ENCODE data around the gene MB21D2. TPM values are rescaled to one million over a fixed set of nuclear protein-coding genes. Genes with fewer than 3 reads are reported as not detected.

Gene MB21D2
- total RNA-seq, 2 experiments from 2014 or later = 6.6 to 7.7 TPM

DNA sequence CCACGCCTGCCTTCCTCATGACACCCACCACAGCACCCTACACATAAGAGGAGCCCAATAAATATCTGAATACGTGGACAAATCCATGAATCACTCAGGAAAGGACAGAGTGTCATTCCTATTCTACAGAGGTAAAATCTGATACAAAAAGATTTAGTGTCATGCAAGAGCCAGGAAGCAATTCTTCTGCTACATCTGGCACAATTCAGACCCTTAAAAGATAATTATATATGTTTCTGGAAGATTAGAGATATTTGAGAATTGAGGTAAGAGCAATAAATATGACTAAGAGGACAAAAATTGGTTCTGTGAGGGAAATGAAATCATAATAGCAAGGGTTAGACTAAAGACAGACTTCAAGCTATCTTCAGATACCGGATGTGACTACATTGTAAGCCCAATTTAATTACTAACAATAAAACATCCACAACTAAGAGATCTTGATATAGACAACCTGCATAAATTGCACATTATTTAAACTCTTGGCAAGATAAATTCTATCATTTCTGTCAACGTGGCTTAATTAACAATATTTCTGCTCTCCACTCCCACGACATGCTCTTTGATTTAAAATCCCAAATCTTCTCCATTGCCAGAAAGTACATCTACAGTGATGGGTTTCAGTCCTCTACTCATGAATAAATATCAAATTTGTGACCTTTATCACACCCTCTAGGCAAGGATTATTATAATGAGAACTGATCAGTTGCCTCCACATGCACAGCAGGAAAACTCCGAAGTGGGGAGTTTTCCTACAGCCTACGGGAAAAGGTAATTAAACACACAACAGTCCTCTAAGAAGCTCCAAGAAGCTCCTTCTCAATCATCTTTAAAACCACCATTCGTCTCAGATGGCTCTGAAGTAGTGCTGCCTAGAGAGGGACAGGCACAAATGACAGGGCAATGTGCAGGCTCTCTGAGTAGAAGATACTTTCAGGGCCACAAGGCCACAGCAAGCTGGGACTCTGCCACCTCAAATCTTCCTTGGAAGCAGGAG lies 32.6 kb downstream of the MB21D2 start:
- ChIA-PET CTCF (interaction anchor here (0.7 to 1.3 kb wide), 2 partner anchors 12 to 32 kb away, joined by 3 read pairs; no protein-coding TSS in a partner anchor), POLR2A (no interaction called here)
- H3K27me3 Mint-ChIP-seq = peaks cover 9% of the 10 kb centered on the region
- H3K27ac Mint-ChIP-seq = no peak overlapping the region
- peaks cover 4% of the 10 kb centered on the region for H3K36me3 Mint-ChIP-seq (ENCODE audit: low read depth)
- H3K4me1 Mint-ChIP-seq = peaks cover 34% of the 10 kb centered on the region
- H3K9me3 Mint-ChIP-seq = no peaks in the 10 kb centered on the region
- H3K4me3 Mint-ChIP-seq = no peak overlapping the region
- DNase-seq = no peak

DNA sequence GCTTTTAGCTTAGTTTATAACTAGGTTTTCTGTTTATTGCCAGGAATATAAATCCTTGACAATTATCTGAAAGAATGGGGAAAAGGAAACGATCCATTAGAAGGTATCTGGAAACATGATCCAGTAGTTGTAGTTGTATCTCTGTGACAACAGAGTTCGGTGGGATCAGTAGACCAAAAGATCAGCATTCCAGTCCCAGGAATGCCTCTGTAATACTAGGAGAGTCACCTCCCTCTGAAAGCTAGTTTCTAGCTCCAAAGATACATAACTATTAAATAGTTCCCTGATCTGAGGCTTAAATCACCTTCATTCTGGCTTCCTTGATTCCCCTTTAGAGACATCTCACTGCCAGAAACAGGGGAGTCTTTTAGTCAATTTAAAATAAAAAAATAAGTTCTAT lies 34.1 kb downstream of the MB21D2 start:
- DNase-seq = no peak
- Mint-ChIP-seq H3K4me3 (no peak overlapping the region), H3K4me1 (peaks cover 20% of the 10 kb centered on the region), H3K27ac (no peak overlapping the region), H3K36me3 (ENCODE audit: low read depth) (peaks cover 3% of the 10 kb centered on the region), H3K9me3 (no peaks in the 10 kb centered on the region), H3K27me3 (peaks cover 3% of the 10 kb centered on the region)
- ChIA-PET CTCF (interaction anchor here (0.6 kb wide), 1 partner anchor 192 kb away, joined by 3 read pairs; no protein-coding TSS in a partner anchor), POLR2A (no interaction called here)

DNA sequence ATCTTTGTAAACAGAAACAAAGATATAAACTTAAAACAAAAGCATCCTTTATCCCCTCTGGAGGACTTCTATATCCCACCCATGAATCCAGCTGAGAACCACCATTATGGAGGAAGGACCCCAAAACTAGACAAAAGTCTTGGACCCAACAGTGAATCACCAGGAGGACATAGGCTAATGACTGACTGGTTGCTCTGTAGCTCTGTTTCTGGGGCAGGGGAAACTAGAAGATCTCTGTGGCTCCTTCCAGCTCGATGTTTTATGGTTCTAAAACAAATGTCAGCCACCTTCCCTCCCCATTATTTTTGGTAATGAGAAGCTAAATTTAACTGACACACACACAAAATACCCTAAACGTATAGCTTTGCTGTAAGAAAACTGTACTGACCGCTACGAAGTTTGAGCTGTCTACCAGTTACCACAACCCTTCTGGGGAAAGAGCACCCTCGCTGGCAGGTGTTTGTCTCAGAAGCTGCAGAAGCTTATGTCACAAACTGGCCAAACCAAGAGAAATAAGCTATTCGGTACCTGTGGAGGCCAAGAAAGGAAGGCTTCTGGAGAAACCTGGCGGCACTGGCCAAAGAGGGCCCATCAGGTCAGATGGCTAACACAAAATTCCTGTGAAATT lies 36.4 kb downstream of the MB21D2 start:
- H3K27me3 Mint-ChIP-seq = no peaks in the 10 kb centered on the region
- ChIA-PET CTCF (interaction anchor here (1.3 to 1.4 kb wide), 2 partner anchors 30 to 36 kb away, joined by 4 read pairs; partner anchors contain the start of gene MB21D2), POLR2A (no interaction called here)
- no peak overlapping the region for H3K4me3 Mint-ChIP-seq
- no peak overlapping the region for H3K27ac Mint-ChIP-seq
- H3K36me3 Mint-ChIP-seq (ENCODE audit: low read depth) = peaks cover 3% of the 10 kb centered on the region
- no peak for DNase-seq
- H3K9me3 Mint-ChIP-seq = no peaks in the 10 kb centered on the region
- H3K4me1 Mint-ChIP-seq = peaks cover 6% of the 10 kb centered on the region

DNA sequence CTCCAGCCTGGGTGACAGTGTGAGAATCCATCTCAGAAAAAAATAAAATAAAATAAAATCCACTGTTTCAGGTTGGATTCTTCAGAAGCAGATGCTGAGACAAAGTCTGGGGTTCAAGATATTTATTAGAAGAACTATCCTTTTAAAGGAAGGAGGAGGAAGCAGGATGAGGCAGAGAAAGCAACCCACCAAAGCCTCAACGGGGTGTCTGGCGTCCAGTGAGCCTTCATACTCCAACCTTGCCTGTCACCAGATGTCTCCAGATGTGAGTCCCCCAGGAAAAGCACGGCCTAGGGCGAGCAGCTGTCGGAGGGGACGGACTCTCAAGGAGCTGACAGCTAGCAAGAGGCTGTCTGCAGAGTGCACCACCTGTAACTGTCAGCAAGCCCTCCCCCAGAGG lies 37.3 kb downstream of the MB21D2 start:
- POLR2A ChIA-PET = no interaction called here
- no peaks in the 10 kb centered on the region for H3K27me3 Mint-ChIP-seq
- no peak for DNase-seq
- no peaks in the 10 kb centered on the region for H3K36me3 Mint-ChIP-seq (ENCODE audit: low read depth)
- CTCF ChIA-PET = interaction anchor here (0.8 kb wide), 1 partner anchor 37 kb away, joined by 4 read pairs; the partner anchor contains the start of gene MB21D2
- H3K4me1 Mint-ChIP-seq = peaks cover 4% of the 10 kb centered on the region
- H3K4me3 Mint-ChIP-seq = no peak overlapping the region
- no peaks in the 10 kb centered on the region for H3K9me3 Mint-ChIP-seq
- H3K27ac Mint-ChIP-seq = no peak overlapping the region

DNA sequence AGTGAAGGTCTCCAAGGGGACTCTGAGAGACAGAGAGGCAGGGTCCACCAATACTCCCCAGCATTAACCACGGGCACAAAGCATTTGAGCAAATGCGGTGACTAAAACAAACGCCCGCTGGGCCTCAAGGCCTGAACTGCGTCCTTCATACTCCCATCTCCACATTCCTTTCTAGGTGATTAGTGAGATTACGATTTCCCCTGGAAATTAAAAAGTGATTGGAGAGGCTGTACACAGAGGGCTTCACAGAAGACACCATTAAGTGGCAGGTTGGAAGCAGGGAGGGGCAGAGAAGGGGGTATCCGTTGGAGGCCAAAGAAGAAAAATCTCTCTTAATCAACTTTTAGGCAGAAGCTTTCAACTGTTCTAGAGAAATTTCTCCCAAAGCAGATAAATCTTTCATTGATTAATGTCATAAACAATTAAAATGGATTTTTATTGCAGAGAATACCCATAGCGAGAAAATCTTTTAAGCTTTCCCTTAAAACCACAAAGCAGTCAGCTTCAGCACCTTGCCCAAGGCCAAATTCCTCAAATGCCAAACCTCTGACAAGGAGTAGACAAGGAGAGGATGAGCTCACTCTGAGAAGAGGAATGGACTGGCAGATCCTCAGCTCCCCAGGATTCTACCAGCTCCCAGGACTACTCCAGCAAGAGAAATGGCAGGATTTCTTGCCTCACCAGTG lies 38.2 kb downstream of the MB21D2 start:
- no peaks in the 10 kb centered on the region for H3K27me3 Mint-ChIP-seq
- H3K4me1 Mint-ChIP-seq = peaks cover 4% of the 10 kb centered on the region
- ChIA-PET CTCF (interaction anchor here (0.5 to 1.5 kb wide), 3 partner anchors 9 to 46 kb away, joined by 3 to 4 read pairs (median 4); partner anchors contain the start of gene MB21D2), POLR2A (no interaction called here)
- no peak for DNase-seq
- H3K9me3 Mint-ChIP-seq = no peaks in the 10 kb centered on the region
- no peak overlapping the region for H3K4me3 Mint-ChIP-seq
- H3K27ac Mint-ChIP-seq = no peak overlapping the region
- H3K36me3 Mint-ChIP-seq (ENCODE audit: low read depth) = no peaks in the 10 kb centered on the region

DNA sequence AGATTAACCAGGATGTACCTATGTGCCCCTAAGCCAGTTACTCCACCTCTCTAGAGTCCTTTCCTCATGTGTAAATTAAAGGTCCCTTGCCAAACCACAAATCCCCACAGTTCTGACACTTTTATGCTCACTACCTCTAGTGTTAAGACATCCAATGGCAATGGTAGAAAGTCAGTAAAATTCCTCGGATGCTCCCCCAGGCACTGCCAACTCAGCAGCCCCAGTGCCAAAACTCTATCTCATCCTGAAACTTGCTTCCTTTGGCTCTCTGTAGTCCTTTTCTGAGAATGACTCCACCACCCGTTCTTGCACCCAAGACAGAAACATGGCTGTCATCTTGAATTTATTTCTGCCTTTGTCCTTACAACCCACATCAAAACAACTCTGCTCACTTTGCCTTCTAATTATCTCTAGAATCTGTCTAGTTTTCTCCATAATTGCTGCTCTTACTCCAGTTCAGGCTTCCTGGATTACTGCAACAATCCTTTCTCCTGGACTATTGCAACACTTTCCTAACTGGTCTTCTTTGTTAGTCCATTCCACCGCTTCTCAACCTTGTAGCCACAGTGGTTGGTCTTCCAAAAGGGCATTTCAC lies 41.6 kb downstream of the MB21D2 start:
- no peak for DNase-seq
- no peaks in the 10 kb centered on the region for H3K9me3 Mint-ChIP-seq
- no peaks in the 10 kb centered on the region for H3K36me3 Mint-ChIP-seq (ENCODE audit: low read depth)
- peaks cover 4% of the 10 kb centered on the region for H3K4me1 Mint-ChIP-seq
- ChIA-PET POLR2A (no interaction called here), CTCF (no interaction called here)
- no peaks in the 10 kb centered on the region for H3K27me3 Mint-ChIP-seq
- no peak overlapping the region for H3K27ac Mint-ChIP-seq
- no peak overlapping the region for H3K4me3 Mint-ChIP-seq

DNA sequence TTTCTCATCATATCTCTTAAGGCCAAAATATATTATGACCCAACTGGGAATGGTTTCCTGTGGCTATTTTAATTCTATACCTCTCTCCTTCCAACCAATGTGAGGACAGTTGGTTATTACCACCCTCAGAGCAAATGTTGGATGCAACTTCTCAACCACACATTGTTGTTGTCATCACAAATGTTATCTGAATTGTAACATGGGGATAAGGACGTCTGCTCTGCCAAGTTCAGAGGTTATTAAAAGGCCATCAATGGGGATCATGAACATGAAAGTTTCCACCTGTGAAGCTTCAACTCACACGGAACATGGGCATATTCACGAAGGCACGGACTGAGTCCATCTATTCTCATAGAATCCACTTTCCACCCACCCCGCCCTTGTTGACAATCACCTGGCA lies 46.8 kb downstream of the MB21D2 start:
- Mint-ChIP-seq H3K27me3 (no peaks in the 10 kb centered on the region), H3K4me1 (no peaks in the 10 kb centered on the region), H3K4me3 (no peak overlapping the region), H3K9me3 (no peaks in the 10 kb centered on the region), H3K27ac (no peak overlapping the region), H3K36me3 (ENCODE audit: low read depth) (no peaks in the 10 kb centered on the region)
- ChIA-PET CTCF (no interaction called here), POLR2A (no interaction called here)
- DNase-seq = no peak

DNA sequence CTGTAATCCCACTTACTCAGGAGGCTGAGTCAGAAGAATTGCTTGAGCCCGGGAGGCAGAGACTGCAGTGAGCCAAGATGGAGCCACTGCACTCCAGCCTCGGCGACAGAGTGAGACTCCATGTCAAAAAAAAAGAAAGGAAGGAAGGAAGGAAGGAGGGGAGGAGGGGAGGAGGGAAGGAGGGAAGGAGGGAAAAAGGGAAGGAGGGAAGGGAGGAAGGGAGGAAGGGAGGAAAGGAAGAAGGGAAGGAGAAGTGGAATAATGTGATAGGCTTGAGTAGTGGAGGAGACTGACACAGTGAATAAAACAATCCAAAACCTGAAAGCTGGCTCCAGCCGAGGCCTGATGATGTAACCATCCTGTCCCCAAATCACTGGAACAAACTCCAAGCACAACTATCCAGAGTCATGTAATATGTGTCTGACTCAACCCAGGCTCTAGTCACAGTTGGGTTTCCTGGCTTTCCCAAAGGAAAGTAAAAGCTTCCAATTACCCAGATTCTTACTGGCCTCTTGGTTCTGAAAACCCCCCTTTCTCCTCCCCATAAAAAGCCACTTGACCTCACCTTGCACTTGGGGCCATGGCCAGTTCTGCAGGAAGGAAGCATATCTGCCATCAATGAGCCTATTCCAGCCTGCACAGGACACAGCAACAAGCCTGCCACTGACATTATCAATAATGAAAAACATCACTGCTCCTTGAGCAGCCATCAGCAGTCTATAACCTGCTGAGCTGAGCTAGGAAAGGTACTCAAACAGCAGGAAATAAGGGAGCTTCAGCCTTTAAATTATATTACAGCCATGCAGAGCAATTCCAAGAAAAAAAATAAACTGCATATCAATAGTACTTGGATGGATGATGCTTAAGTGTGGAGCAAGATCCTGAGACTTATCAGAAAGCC lies 48.3 kb downstream of the MB21D2 start:
- Mint-ChIP-seq H3K27me3 (no peaks in the 10 kb centered on the region), H3K9me3 (no peaks in the 10 kb centered on the region), H3K27ac (no peak overlapping the region), H3K36me3 (ENCODE audit: low read depth) (no peaks in the 10 kb centered on the region), H3K4me1 (peaks cover 7% of the 10 kb centered on the region), H3K4me3 (no peak overlapping the region)
- CTCF ChIA-PET = no interaction called here
- POLR2A ChIA-PET = no interaction called here
- no peak for DNase-seq

DNA sequence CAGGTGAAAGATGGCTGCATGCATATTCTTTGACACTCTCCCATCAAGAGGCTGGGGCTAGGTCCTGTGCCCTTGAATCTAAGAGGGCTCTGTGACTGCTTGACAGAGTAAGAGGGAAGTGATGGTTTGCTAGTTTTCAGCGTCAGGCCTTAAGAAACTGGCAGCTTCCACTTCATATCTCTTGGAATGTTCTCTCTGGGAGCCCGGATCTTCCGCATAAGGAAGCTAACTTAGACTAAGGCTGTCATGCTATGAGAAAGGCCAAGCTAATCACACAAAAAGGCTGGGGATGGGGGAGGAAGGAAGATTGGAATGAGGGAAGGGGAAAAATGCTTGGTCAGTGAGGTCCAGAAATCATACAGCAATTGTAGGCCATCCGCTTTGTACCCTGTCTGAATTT lies 50.0 kb downstream of the MB21D2 start:
- POLR2A ChIA-PET = no interaction called here
- no peak overlapping the region for H3K27ac Mint-ChIP-seq

DNA sequence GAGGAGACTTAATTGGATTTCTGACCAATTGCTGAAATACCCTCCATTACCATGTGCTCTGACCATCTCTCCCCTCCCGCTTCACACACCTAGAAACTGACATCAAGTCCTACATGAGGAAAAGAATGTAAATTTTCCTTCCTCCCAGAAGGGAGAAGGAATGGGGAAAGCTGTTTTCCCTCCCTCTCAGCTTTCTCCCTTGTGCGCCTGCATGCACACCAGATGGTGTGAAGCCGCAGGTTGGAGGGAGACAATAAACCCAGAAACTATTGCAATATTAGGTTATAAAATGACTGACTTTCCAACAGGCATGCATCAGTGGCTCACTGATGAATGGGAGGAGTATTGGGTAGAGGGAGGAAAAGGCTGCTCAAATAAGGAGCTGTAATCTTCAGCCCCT lies 50.9 kb downstream of the MB21D2 start:
- H3K27ac Mint-ChIP-seq = no peak overlapping the region
- peaks cover 16% of the 10 kb centered on the region for H3K4me1 Mint-ChIP-seq
- H3K27me3 Mint-ChIP-seq = no peaks in the 10 kb centered on the region
- no peaks in the 10 kb centered on the region for H3K9me3 Mint-ChIP-seq
- H3K4me3 Mint-ChIP-seq = no peak overlapping the region
- CTCF ChIA-PET = interaction anchor here (1.2 kb wide), 1 partner anchor 16 kb away, joined by 3 read pairs; no protein-coding TSS in a partner anchor
- no peak for DNase-seq
- H3K36me3 Mint-ChIP-seq (ENCODE audit: low read depth) = peaks cover 2% of the 10 kb centered on the region
- POLR2A ChIA-PET = no interaction called here

More for the DNA sequence above, 50.0 kb downstream of the MB21D2 start:
- CTCF ChIA-PET = interaction anchor here (1.2 kb wide), 1 partner anchor 17 kb away, joined by 3 read pairs; no protein-coding TSS in a partner anchor
- DNase-seq = no peak
- H3K36me3 Mint-ChIP-seq (ENCODE audit: low read depth) = peaks cover 2% of the 10 kb centered on the region
- no peaks in the 10 kb centered on the region for H3K9me3 Mint-ChIP-seq
- H3K4me3 Mint-ChIP-seq = no peak overlapping the region
- H3K27me3 Mint-ChIP-seq = no peaks in the 10 kb centered on the region
- peaks cover 8% of the 10 kb centered on the region for H3K4me1 Mint-ChIP-seq

DNA sequence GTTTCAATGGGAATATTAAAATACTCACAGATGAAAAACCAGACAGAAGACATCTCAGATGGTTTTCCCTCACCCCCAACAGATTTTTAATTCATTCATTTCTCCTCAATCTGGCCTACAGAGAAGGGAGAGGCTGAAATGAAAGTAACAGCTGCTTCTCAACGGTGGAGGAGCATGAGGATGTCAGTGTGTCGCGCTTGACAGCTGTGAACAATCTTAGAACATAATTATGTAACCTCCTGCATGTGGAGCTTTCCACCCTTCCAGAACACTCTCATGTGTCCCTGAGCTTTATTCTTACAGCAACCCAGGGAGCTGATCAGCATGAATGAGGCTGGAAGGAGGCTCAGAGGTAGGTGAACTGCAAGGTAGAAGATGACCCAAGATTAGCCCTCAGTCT lies 52.7 kb downstream of the MB21D2 start:
- Mint-ChIP-seq H3K27me3 (no peaks in the 10 kb centered on the region), H3K4me3 (no peak overlapping the region), H3K27ac (no peak overlapping the region), H3K4me1 (peaks cover 21% of the 10 kb centered on the region), H3K9me3 (no peaks in the 10 kb centered on the region), H3K36me3 (ENCODE audit: low read depth) (peaks cover 2% of the 10 kb centered on the region)
- no peak for DNase-seq
- ChIA-PET CTCF (interaction anchor here (0.7 kb wide), 1 partner anchor 11 kb away, joined by 3 read pairs; no protein-coding TSS in a partner anchor), POLR2A (no interaction called here)

DNA sequence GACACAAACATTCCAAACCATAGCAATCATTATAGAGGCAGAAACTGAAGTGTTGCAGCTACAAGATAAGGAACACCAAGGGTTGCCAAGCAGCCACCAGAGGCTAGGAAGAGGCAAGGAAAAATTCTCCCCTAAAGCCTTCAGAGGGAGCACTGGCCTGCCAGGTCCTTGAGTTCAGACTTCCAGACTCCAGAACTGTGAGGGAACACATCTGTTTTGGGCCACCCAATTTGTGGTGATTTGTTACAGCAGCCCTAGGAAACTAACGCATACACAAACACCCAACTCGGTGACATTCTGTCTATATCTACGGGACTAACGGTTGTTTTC lies 54.6 kb downstream of the MB21D2 start:
- no peak for DNase-seq
- Mint-ChIP-seq H3K36me3 (ENCODE audit: low read depth) (peaks cover 2% of the 10 kb centered on the region), H3K4me3 (no peak overlapping the region), H3K27me3 (no peaks in the 10 kb centered on the region), H3K9me3 (no peaks in the 10 kb centered on the region), H3K4me1 (peaks cover 26% of the 10 kb centered on the region), H3K27ac (no peak overlapping the region)
- ChIA-PET POLR2A (no interaction called here), CTCF (no interaction called here)

All from activated CD4-positive, alpha-beta T cell treated with anti-CD3 and anti-CD28 coated beads, Interleukin-2, amount 10 ng/mL, durations not matched to agents 7 days and 5 days (primary cell).